ENCODE measurements around the gene TGFBR1. TPM values are rescaled to one million over a fixed set of nuclear protein-coding genes. Genes with fewer than 3 reads are reported as not detected.

The TGFBR1 gene
- total RNA-seq, 1 experiment from 2014 or later = 16.9 TPM

DNA sequence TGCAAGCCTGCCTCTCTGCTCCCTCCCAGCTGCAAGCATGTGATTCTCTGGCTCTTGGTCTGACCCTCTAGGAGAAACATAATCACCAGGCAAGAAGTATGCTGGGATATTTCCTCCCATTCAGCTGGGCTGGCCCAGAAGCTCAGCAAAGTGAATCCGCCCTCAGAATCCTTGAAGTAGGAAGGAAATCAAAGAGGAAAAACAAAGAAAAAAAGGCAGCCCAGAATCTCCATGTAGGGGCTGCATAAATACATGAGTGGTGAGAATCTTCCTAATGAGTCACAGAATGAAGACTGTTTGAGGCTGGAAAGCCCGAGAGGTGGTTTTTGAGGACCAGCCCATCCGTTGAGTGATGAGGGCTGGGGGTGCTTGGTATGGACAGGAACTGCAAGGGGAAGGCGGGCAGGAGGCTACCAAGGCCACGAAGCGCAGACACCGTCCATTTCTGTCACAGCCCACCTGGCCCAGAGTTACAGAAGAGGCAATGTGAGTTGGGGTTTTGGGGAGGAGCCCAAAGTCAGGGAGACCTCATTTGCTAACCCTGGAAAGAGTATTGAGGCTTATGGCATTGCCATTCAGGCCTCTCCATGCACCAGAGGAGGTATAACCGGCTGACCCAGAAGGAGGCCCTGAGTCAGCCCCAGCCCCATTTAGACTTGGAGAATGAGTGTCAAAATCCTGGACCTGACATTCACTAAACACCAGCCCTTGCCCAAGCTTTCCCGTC, 33.4 kb upstream of the TGFBR1 start:
- no peak overlapping the region for H3K4me3 ChIP-seq (ENCODE audit: insufficient read depth, low read depth, low read length)
- no peaks in the 10 kb centered on the region for H3K27me3 ChIP-seq (ENCODE audit: control insufficient read depth, insufficient read depth, low read length)
- H3K36me3 ChIP-seq (replicated peaks; ENCODE audit: control insufficient read depth, insufficient read depth, low read length) = no peaks in the 10 kb centered on the region
- DNase-seq = no peak

DNA sequence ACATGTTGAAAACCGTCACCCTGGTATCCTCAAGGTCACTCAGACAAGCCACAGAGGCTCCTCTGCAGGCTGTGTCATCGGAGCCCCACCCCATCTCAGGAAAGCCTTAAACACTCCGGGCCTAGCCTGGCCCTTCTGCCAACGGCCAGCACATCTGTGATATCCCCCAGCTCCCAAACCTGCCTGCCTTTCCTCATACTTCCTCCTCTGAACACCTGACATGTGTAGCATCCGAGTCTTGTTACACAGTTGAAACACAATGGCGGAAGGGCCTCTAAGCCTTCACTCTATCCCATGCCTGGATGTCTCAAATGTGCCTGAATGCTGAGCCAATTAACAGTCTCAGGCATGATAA, 32.9 kb upstream of the TGFBR1 start:
- Histone ChIP-seq H3K36me3 (replicated peaks; ENCODE audit: control insufficient read depth, insufficient read depth, low read length) (no peaks in the 10 kb centered on the region), H3K4me3 (ENCODE audit: insufficient read depth, low read depth, low read length) (no peak overlapping the region), H3K27me3 (ENCODE audit: control insufficient read depth, insufficient read depth, low read length) (no peaks in the 10 kb centered on the region)
- no peak for DNase-seq

DNA sequence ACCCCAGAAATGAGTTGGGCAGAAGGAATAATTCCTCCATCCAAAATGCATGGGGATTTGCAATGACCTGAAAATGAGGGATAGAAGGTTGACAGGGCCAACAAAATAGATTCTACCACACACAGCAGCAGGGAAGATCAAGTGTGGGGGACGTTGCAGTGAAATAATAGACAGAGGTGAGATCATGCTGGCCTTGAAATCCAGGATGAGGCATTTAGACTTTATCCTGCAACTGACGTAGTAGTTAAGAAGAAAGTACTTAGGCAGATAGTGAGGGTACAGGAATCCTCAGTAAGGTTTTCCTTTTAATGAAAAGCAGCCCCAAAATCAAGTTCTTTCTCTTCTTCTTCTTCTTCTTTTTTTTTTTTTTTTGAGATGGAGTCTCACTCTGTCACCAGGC, 31.6 kb upstream of the TGFBR1 start:
- H3K4me3 ChIP-seq (ENCODE audit: insufficient read depth, low read depth, low read length) = no peak overlapping the region
- no peak for DNase-seq
- H3K36me3 ChIP-seq (replicated peaks; ENCODE audit: control insufficient read depth, insufficient read depth, low read length) = no peaks in the 10 kb centered on the region
- no peaks in the 10 kb centered on the region for H3K27me3 ChIP-seq (ENCODE audit: control insufficient read depth, insufficient read depth, low read length)

- Histone ChIP-seq H3K27me3 (ENCODE audit: control insufficient read depth, insufficient read depth, low read length) (no peaks in the 10 kb centered on the region), H3K36me3 (replicated peaks; ENCODE audit: control insufficient read depth, insufficient read depth, low read length) (no peaks in the 10 kb centered on the region), H3K4me3 (ENCODE audit: insufficient read depth, low read depth, low read length) (no peak overlapping the region)
- no peak for DNase-seq
Measured at GRCh38 chr9:99073985-99074901, 30.7 kb upstream of the TGFBR1 start.

- no peaks in the 10 kb centered on the region for H3K27me3 ChIP-seq (ENCODE audit: control insufficient read depth, insufficient read depth, low read length)
- DNase-seq = no peak
- H3K4me3 ChIP-seq (ENCODE audit: insufficient read depth, low read depth, low read length) = no peak overlapping the region
- no peaks in the 10 kb centered on the region for H3K36me3 ChIP-seq (replicated peaks; ENCODE audit: control insufficient read depth, insufficient read depth, low read length)
Measured at GRCh38 chr9:99074902-99075245, 30.0 kb upstream of the TGFBR1 start.

DNA sequence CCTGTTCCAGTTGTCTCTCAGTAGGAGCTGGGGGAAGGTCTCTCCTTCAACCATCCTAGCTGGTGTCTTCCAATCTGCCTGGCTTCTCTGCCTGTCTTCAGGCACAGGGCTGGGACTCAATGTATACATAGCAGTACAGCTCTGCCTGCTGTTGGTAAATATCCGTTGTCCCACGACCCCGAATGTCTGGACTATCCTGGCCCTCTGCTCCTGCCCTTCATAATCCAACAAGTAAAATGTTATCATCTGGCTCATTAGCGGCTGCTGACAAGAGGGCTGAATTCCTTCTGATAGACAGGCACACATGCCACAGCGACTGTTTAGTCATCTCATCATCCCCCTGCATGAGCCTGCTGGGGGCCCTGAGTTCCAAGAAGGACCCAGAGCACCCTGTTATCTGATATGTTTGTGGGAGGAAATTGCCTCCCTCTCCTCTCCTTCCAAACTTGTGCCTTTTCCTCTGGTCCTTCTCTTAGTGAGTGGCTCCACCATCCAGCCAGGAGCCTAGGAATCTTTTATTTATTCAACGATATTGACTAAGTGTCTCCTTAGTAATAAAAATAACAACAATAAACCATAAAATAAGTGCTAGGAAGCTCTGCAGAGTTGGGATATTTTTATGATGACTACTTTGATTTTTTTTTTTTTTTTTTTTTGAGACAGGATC, 29.5 kb upstream of the TGFBR1 start:
- Histone ChIP-seq H3K36me3 (replicated peaks; ENCODE audit: control insufficient read depth, insufficient read depth, low read length) (no peaks in the 10 kb centered on the region), H3K27me3 (ENCODE audit: control insufficient read depth, insufficient read depth, low read length) (no peaks in the 10 kb centered on the region), H3K4me3 (ENCODE audit: insufficient read depth, low read depth, low read length) (no peak overlapping the region)
- DNase-seq = no peak

- no peak overlapping the region for H3K4me3 ChIP-seq (ENCODE audit: insufficient read depth, low read depth, low read length)
- H3K27me3 ChIP-seq (ENCODE audit: control insufficient read depth, insufficient read depth, low read length) = no peaks in the 10 kb centered on the region
- DNase-seq = no peak
- H3K36me3 ChIP-seq (replicated peaks; ENCODE audit: control insufficient read depth, insufficient read depth, low read length) = no peaks in the 10 kb centered on the region
Measured at GRCh38 chr9:99076030-99076429, 28.9 kb upstream of the TGFBR1 start.

DNA sequence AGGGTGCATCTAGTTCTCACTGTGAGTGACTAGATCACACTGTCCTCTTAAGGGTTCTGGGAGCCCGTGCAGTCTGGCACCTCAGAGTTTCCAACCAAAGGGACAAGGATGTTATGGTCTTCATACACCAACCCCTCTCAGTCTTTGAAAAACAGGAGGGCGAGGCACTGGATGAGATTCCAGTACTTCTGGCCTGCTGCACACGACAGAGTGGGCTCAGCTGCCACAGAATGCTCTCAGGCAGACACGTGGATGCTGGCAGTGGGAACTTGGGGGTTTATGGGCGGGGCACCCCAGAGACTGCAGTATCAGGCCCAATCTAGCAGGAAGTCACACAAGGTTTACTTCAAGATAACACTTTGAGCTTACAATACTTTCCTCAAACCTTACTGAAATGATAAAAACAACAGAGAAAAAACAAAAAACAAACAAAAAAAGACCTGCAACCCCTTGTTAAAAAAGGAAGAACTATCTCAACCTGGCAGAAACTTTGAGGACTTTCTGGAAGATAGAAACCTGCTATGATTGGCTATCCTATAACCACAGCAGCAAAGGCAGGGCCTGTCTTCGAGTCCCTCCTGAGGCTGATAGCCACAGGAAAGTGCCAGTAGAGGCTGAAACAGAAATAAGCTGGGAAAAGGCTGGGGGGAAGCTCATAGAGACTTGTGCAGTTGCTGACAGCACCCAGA, 28.3 kb upstream of the TGFBR1 start:
- Histone ChIP-seq H3K4me3 (ENCODE audit: insufficient read depth, low read depth, low read length) (no peak overlapping the region), H3K27me3 (ENCODE audit: control insufficient read depth, insufficient read depth, low read length) (no peaks in the 10 kb centered on the region), H3K36me3 (replicated peaks; ENCODE audit: control insufficient read depth, insufficient read depth, low read length) (no peaks in the 10 kb centered on the region)
- DNase-seq = no peak

GRCh38 chr9:99078717-99079116, 26.2 kb upstream of the TGFBR1 start:
- Histone ChIP-seq H3K4me3 (ENCODE audit: insufficient read depth, low read depth, low read length) (no peak overlapping the region), H3K27me3 (ENCODE audit: control insufficient read depth, insufficient read depth, low read length) (no peaks in the 10 kb centered on the region), H3K36me3 (replicated peaks; ENCODE audit: control insufficient read depth, insufficient read depth, low read length) (no peaks in the 10 kb centered on the region)
- DNase-seq = no peak

GRCh38 chr9:99079542-99079941, 25.4 kb upstream of the TGFBR1 start:
- Histone ChIP-seq H3K36me3 (replicated peaks; ENCODE audit: control insufficient read depth, insufficient read depth, low read length) (no peaks in the 10 kb centered on the region), H3K4me3 (ENCODE audit: insufficient read depth, low read depth, low read length) (no peak overlapping the region), H3K27me3 (ENCODE audit: control insufficient read depth, insufficient read depth, low read length) (no peaks in the 10 kb centered on the region)
- DNase-seq = no peak

GRCh38 chr9:99083051-99083450, 21.9 kb upstream of the TGFBR1 start:
- Histone ChIP-seq H3K36me3 (replicated peaks; ENCODE audit: control insufficient read depth, insufficient read depth, low read length) (no peaks in the 10 kb centered on the region), H3K27me3 (ENCODE audit: control insufficient read depth, insufficient read depth, low read length) (no peaks in the 10 kb centered on the region), H3K4me3 (ENCODE audit: insufficient read depth, low read depth, low read length) (no peak overlapping the region)
- no peak for DNase-seq

- Histone ChIP-seq H3K36me3 (replicated peaks; ENCODE audit: control insufficient read depth, insufficient read depth, low read length) (no peaks in the 10 kb centered on the region), H3K4me3 (ENCODE audit: insufficient read depth, low read depth, low read length) (no peak overlapping the region), H3K27me3 (ENCODE audit: control insufficient read depth, insufficient read depth, low read length) (no peaks in the 10 kb centered on the region)
- no peak for DNase-seq
Measured at GRCh38 chr9:99085949-99086948, 18.7 kb upstream of the TGFBR1 start.

DNA sequence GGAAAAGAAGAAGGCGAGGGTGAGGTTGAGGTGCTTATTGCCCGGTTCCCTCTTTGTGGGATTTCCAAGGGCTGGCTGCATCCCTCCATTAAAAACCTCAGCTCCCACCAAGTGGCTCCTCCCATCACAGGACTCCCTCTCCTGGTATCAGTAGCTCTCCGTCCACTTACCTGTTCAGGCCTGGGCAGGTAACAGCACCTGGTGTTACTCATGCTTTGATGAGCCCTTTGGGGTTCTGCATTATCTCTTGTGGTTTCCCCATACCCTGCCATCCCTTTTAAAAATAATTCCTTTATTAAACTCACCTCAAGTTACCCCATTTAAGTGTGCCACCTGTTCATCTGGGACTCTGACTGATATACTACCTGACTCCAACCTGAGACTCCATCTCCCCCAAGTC, 17.5 kb upstream of the TGFBR1 start:
- no peaks in the 10 kb centered on the region for H3K27me3 ChIP-seq (ENCODE audit: control insufficient read depth, insufficient read depth, low read length)
- DNase-seq = no peak

More for the DNA sequence above, 17.5 kb upstream of the TGFBR1 start:
- Histone ChIP-seq H3K4me3 (ENCODE audit: insufficient read depth, low read depth, low read length) (no peak overlapping the region), H3K36me3 (replicated peaks; ENCODE audit: control insufficient read depth, insufficient read depth, low read length) (no peaks in the 10 kb centered on the region)
